H1 (cell line): Measurements from ENCODE around the gene PIGV. TPM values are rescaled to one million over a fixed set of nuclear protein-coding genes. Genes with fewer than 3 reads are reported as not detected.

ENCODE experiments used
- HDAC6 ChIP-seq: IDR thresholded peaks from one replicate; pipeline ENCODE4 v1.7.1; 2012; ENCODE audit warnings: low read depth, mild to moderate bottlenecking, inconsistent platforms, low read length, moderate library complexity
- polyA plus RNA-seq, 7 experiments: library from polyadenylated mRNA; depleted of rRNA in 3 of 7; stranded (reverse) in 5 of 7; unstranded in 2 of 7; fragments of >200 nt in 5 of 7; fragments of 200-250 nt in 2 of 7; gene quantifications; 1 replicate in 5 of 7; 2 replicates in 1 of 7; 4 replicates in 1 of 7; pipeline versions ENCODE4 v1.2.1 to v1.2.3, GENCODE V29; 2011 to 2013; ENCODE audit warnings: missing spikeins in 2 of 7, mixed read lengths in 2 of 7
- total RNA-seq: library from RNA; stranded (reverse); fragmentation: NEBNext Ultra II Directional; extraction: Animal tissue kit (Norgen Biotek cat#: 25700); gene quantifications from 2 replicates; pipeline ENCODE4 v1.2.1, GENCODE V29; 2021

Gene PIGV
- total and polyA plus RNA-seq, 2 of the 8 experiments (the other 6 are each of a cell fraction or from before 2014, with no cell fraction given), result 8.5 to 20.9 TPM

DNA sequence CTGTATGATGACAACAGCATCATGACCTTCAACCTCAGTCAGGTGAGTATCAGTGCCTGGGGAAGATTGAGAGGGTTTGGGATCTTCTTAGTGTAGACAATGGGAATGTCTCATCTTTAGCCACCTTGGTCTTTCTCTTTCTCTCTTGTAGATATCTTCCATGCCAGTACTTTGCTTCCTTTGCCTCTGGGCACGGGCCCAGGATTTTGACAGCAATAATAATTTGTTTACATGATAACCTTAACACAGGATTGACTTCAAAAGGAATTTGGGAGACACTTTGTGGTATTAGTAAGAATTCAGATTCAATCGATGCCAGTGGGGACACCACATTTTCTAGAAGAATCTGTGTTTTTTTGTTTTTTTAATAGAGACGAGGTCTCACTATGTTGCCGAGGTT is 12.1 kb upstream of the PIGV start (continued):
- TF ChIP-seq HDAC6, result no peak
